Measurements from ENCODE around the gene SLC10A4. TPM values are rescaled to one million over a fixed set of nuclear protein-coding genes. Genes with fewer than 3 reads are reported as not detected.

SLC10A4 gene
- total RNA-seq, 2 donors from 2014 or later, result 0.27 to 0.42 TPM

DNA sequence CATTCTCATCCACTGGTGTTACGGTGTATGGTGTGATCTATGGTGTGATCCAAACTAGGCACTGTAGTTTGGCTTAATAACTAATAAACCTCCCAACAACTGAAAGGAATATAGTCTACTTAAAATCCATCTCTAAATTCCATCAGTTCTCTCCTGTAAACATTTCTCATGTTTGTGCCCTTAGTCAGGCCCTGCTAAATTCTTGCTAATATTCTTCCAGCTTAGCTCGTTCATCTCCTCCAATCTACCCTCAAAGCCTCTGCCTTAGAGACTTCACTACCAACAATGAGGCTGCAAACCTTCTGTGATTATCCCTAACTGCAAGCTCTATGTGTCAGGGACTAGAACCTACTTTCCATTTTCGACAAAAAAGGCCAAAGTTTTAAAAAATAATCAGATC is 35.0 kb downstream of the SLC10A4 start:
- H3K27ac ChIP-seq, result no peak overlapping the region
- no peaks in the 10 kb centered on the region for H3K27me3 ChIP-seq (replicated peaks; ENCODE audit: insufficient read depth)
- ATAC-seq (ENCODE audit: insufficient number of reproducible peaks, low FRiP score, low read depth), result no peak
- TF ChIP-seq, protein P1, sequence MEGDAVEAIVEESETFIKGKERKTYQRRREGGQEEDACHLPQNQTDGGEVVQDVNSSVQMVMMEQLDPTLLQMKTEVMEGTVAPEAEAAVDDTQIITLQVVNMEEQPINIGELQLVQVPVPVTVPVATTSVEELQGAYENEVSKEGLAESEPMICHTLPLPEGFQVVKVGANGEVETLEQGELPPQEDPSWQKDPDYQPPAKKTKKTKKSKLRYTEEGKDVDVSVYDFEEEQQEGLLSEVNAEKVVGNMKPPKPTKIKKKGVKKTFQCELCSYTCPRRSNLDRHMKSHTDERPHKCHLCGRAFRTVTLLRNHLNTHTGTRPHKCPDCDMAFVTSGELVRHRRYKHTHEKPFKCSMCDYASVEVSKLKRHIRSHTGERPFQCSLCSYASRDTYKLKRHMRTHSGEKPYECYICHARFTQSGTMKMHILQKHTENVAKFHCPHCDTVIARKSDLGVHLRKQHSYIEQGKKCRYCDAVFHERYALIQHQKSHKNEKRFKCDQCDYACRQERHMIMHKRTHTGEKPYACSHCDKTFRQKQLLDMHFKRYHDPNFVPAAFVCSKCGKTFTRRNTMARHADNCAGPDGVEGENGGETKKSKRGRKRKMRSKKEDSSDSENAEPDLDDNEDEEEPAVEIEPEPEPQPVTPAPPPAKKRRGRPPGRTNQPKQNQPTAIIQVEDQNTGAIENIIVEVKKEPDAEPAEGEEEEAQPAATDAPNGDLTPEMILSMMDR (IDR thresholded peaks at IDR 0.05), result no peak
- no peaks in the 10 kb centered on the region for H3K9me3 ChIP-seq
- no peak for DNase-seq (ENCODE audit: low spot score)
- H3K36me3 ChIP-seq, result peaks cover 48% of the 10 kb centered on the region
- no peak overlapping the region for H3K4me3 ChIP-seq
- H3K4me1 ChIP-seq (ENCODE audit: control insufficient read depth in 1 of 2, low read depth in 2 of 2), result peaks cover 0 to 5% of the 10 kb centered on the region in 2 donors

DNA sequence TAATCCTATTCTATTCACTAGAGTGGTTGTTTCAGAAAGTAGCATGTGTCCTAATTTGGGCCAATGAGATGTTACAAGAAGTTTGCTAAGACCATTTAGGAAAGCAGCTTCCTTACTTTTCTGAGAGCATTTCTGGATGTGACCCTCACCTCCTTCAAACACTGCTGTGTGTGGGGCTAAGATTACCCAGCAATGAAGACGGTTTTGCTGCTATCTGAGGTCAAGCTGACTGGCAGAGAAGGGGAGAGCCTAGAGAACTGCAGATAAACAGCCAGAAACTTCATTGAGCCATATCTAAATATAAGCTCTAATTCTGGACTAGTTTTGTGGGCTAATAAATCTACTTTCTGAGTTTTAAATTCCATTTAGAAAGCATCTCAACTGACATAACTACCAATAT is 43.3 kb downstream of the SLC10A4 start:
- Histone ChIP-seq H3K27me3 (replicated peaks; ENCODE audit: insufficient read depth) (no peaks in the 10 kb centered on the region), H3K27ac (no peak overlapping the region), H3K36me3 (peaks cover 45% of the 10 kb centered on the region), H3K4me3 (no peak overlapping the region), H3K4me1 (ENCODE audit: control insufficient read depth in 1 of 2, low read depth in 2 of 2) (no peaks in the 10 kb centered on the region), H3K9me3 (no peaks in the 10 kb centered on the region)
- DNase-seq (ENCODE audit: low spot score) (no peak), ATAC-seq (ENCODE audit: insufficient number of reproducible peaks, low FRiP score, low read depth) (no peak)
- TF ChIP-seq, protein P1 (IDR thresholded peaks at IDR 0.05), result no peak

DNA sequence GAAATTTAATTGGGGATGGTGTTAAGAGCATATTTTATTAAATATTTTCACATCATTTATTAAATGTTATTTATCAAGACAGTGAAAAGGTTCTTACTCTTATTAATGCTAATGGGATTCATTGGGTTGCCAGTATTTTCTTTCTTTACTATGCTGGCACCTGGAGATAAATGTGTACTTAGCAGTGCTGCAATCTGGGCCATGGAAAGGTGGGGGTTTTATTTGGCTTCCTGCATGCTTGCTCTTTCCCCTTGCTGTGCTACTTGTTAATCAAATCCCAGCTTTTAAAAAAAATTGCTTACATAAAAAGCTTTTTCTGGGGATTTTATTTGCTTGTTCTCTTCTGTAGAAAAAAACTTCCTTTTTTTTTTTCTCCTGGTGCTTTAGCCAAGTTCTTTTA is 55.2 kb downstream of the SLC10A4 start:
- peaks cover 45% of the 10 kb centered on the region for H3K36me3 ChIP-seq
- no peak for ATAC-seq (ENCODE audit: insufficient number of reproducible peaks, low FRiP score, low read depth)

More for the DNA sequence above, 55.2 kb downstream of the SLC10A4 start:
- no peak for DNase-seq (ENCODE audit: low spot score)
- Histone ChIP-seq H3K4me3 (no peak overlapping the region), H3K4me1 (ENCODE audit: control insufficient read depth in 1 of 2, low read depth in 2 of 2) (peaks cover 14 to 28% of the 10 kb centered on the region in 2 donors), H3K27me3 (replicated peaks; ENCODE audit: insufficient read depth) (no peaks in the 10 kb centered on the region), H3K27ac (no peak overlapping the region), H3K9me3 (no peaks in the 10 kb centered on the region)
- TF ChIP-seq, protein P1 (IDR thresholded peaks at IDR 0.05), result no peak

Other genes starting within 250 kb of the SLC10A4 start
- gene TEC, start 213.5 kb upstream of the SLC10A4 start, total RNA-seq, result 10 to 100 TPM in 1 of 2 donors, 1 to 10 TPM in 1; 4.5 to 12.8 TPM
- gene SLAIN2, start 141.8 kb upstream of the SLC10A4 start, total RNA-seq, result 10 to 100 TPM; 40.8 to 92.7 TPM
- 1 to 10 TPM in 1 of 2 donors, under 1 TPM in 1; 0.68 to 1.8 TPM for gene ZAR1, start 6.9 kb downstream of the SLC10A4 start, total RNA-seq